ENCODE results near the gene GRIP1.
"Not testable (repeated sequence)": the region's sequence is repeated elsewhere in the genome, so short reads cannot be mapped to it uniquely, and the experiment has no call there.

The GRIP1 gene

GRCh38 chr12:66329941-66330340 is 348.9 kb downstream of the GRIP1 start:
- no peak for DNase-seq (ENCODE audit: low spot score)

- no peak for DNase-seq (ENCODE audit: low spot score)
Measured at GRCh38 chr12:66323017-66323416, 355.9 kb downstream of the GRIP1 start.

- DNase-seq (ENCODE audit: low spot score), result no peak
Measured at GRCh38 chr12:66321435-66321834, 357.4 kb downstream of the GRIP1 start.

GRCh38 chr12:66320996-66321395 is 357.9 kb downstream of the GRIP1 start:
- DNase-seq (ENCODE audit: low spot score), result no peak

GRCh38 chr12:66319266-66319954 is 359.5 kb downstream of the GRIP1 start:
- no peak for DNase-seq (ENCODE audit: low spot score)

- no peak for DNase-seq (ENCODE audit: low spot score)
Measured at GRCh38 chr12:66314278-66314677, 364.6 kb downstream of the GRIP1 start.

- no peak for DNase-seq (ENCODE audit: low spot score)
Measured at GRCh38 chr12:66312189-66312588, 366.7 kb downstream of the GRIP1 start.

- no peak for DNase-seq (ENCODE audit: low spot score)
Measured at GRCh38 chr12:66309606-66310005, 369.3 kb downstream of the GRIP1 start.

- no peak for DNase-seq (ENCODE audit: low spot score)
Measured at GRCh38 chr12:66304296-66304900, 374.5 kb downstream of the GRIP1 start.

GRCh38 chr12:66303316-66303804 is 375.5 kb downstream of the GRIP1 start:
- not testable (repeated sequence) for DNase-seq (ENCODE audit: low spot score)

GRCh38 chr12:66302827-66303169 is 376.1 kb downstream of the GRIP1 start:
- DNase-seq (ENCODE audit: low spot score), result no peak

GRCh38 chr12:66301944-66302826 is 376.7 kb downstream of the GRIP1 start, which contains the start of gene HELB:
Gene HELB, plus strand, starts transcription at chr12:66302493. Its CDS starts 111 bp downstream, at chr12:66302604.
- DNase-seq (ENCODE audit: low spot score), result peak; percentile 95

GRCh38 chr12:66297923-66298322 is 381.0 kb downstream of the GRIP1 start:
- DNase-seq (ENCODE audit: low spot score), result no peak

All from Ammon's horn (tissue), 1 donor.